Neuronal stem cell (in vitro differentiated cells): Measurements from ENCODE around the gene C1QL4.

Source experiments
- DNase-seq: peaks from one replicate; pipeline ENCODE4 v3.0.0-alpha.2; 2013; ENCODE audit warnings: low spot score
- H2AFZ ChIP-seq: one replicate; pipeline ENCODE4 v1.6.1; 2013; ENCODE audit warnings: mild to moderate bottlenecking, low read length, inconsistent platforms
- H2AK5ac ChIP-seq: 2 replicates; pipeline ENCODE4 v1.6.1; 2013; ENCODE audit warnings: low read depth, mild to moderate bottlenecking, inconsistent platforms, low read length, moderate library complexity, mixed read lengths
- H2BK120ac ChIP-seq: 2 replicates; pipeline ENCODE4 v1.6.1; 2013; ENCODE audit warnings: low read depth, mild to moderate bottlenecking, inconsistent platforms, low read length, moderate library complexity, mixed read lengths
- H2BK12ac ChIP-seq: one replicate; pipeline ENCODE4 v1.6.1; 2013; ENCODE audit warnings: low read length, inconsistent platforms
- H2BK15ac ChIP-seq: 2 replicates; pipeline ENCODE4 v1.6.1; 2013; ENCODE audit warnings: mild to moderate bottlenecking, low read length, inconsistent platforms, mixed read lengths
- H2BK5ac ChIP-seq: one replicate; pipeline ENCODE4 v1.6.1; 2013; ENCODE audit warnings: inconsistent platforms, mild to moderate bottlenecking, low read length, moderate library complexity
- H3K14ac ChIP-seq: one replicate; pipeline ENCODE4 v1.6.1; 2013; ENCODE audit warnings: low read length, inconsistent platforms
- H3K18ac ChIP-seq: 2 replicates; pipeline ENCODE4 v1.6.1; 2013; ENCODE audit warnings: low read length, inconsistent platforms
- H3K23ac ChIP-seq: 2 replicates; pipeline ENCODE4 v1.6.1; 2013; ENCODE audit warnings: low read depth, mild to moderate bottlenecking, mixed read lengths, low read length, inconsistent platforms; ENCODE audit not compliant: poor library complexity
- H3K27ac ChIP-seq: replicated peaks from 3 replicates; pipeline ENCODE4 v1.5.1; 2013; ENCODE audit warnings: low read length, inconsistent platforms
- H3K27me3 ChIP-seq, 3 experiments: 2 replicates each; pipeline ENCODE4 v1.6.1; 2013; ENCODE audit warnings: low read length in 3 of 3, mild to moderate bottlenecking in 2 of 3, inconsistent platforms in 1 of 3, low read depth in 1 of 3, mixed read lengths in 1 of 3, moderate library complexity in 1 of 3; ENCODE audit not compliant: control insufficient read depth in 3 of 3, insufficient read depth in 3 of 3
- H3K36me3 ChIP-seq, 2 donors: replicated peaks in 1 of 2; 2 replicates each; pipeline ENCODE4 v1.6.1; 2013; ENCODE audit warnings: low read length in 2 of 2; ENCODE audit not compliant: control insufficient read depth in 2 of 2, insufficient read depth in 2 of 2
- H3K4ac ChIP-seq: 2 replicates; pipeline ENCODE4 v1.6.1; 2013; ENCODE audit warnings: inconsistent platforms, mild to moderate bottlenecking, low read length, moderate library complexity
- H3K4me1 ChIP-seq, 2 donors: 1 replicate in 1 of 2; 2 replicates in 1 of 2; pipeline ENCODE4 v1.6.1; 2013; ENCODE audit warnings: low read length in 2 of 2, low read depth in 1 of 2; ENCODE audit not compliant: control insufficient read depth in 2 of 2, insufficient read depth in 1 of 2
- H3K4me2 ChIP-seq: one replicate; pipeline ENCODE4 v1.6.1; 2013; ENCODE audit warnings: mild to moderate bottlenecking, low read length, inconsistent platforms; ENCODE audit not compliant: insufficient read depth, poor library complexity, severe bottlenecking
- H3K4me3 ChIP-seq, 2 donors: 2 replicates each; pipeline ENCODE4 v1.5.1; 2013; ENCODE audit warnings: low read length in 2 of 2, mild to moderate bottlenecking in 2 of 2, inconsistent platforms in 1 of 2, moderate library complexity in 1 of 2
- H3K79me1 ChIP-seq: one replicate; pipeline ENCODE4 v1.6.1; 2013; ENCODE audit warnings: low read depth, mild to moderate bottlenecking, inconsistent platforms, low read length, moderate library complexity
- H3K9ac ChIP-seq: one replicate; pipeline ENCODE4 v1.6.1; 2013; ENCODE audit warnings: mild to moderate bottlenecking, low read depth, low read length, inconsistent platforms; ENCODE audit not compliant: poor library complexity
- H3K9me3 ChIP-seq, 2 donors: replicated peaks in 1 of 2; 2 replicates each; pipeline versions ENCODE3 to v1.6.1; 2013; ENCODE audit warnings: low read length in 2 of 2, mild to moderate bottlenecking in 2 of 2, inconsistent platforms in 1 of 2, low read depth in 1 of 2, mixed read lengths in 1 of 2, moderate library complexity in 1 of 2; ENCODE audit not compliant: control insufficient read depth in 2 of 2, insufficient read depth in 1 of 2
- H4K8ac ChIP-seq: one replicate; pipeline ENCODE4 v1.6.1; 2013; ENCODE audit warnings: low read depth, mild to moderate bottlenecking, inconsistent platforms, low read length, moderate library complexity
- H4K91ac ChIP-seq: one replicate; pipeline ENCODE4 v1.6.1; 2013; ENCODE audit warnings: low read length, low read depth, mild to moderate bottlenecking, inconsistent platforms; ENCODE audit not compliant: poor library complexity
- WGBS, 2 donors: extraction: QIAGEN DNeasy Blood & Tissue Kit; methylation state at CpG; one replicate each; pipeline ENCODE4 v1.1.7; 2013; ENCODE audit warnings: missing lambda C conversion rate in 2 of 2, mixed read lengths in 1 of 2; ENCODE audit not compliant: insufficient read length in 2 of 2, insufficient replicate concordance in 1 of 2; ENCODE audit errors: extremely low coverage in 2 of 2; 5-methylcytosine and 5-hydroxymethylcytosine counted together

C1QL4 gene

GRCh38 chr12:49355913-49356312 is 18.9 kb upstream of the C1QL4 start:
- no peaks in the 10 kb centered on the region for H3K27me3 ChIP-seq
- no peak overlapping the region for H3K18ac ChIP-seq
- H3K4ac ChIP-seq = no peak overlapping the region
- no CpG with 5 or more reads among the region's 10 CpGs for WGBS, 2 donors
- no peak overlapping the region for H3K4me2 ChIP-seq
- no peak overlapping the region for H3K9ac ChIP-seq
- H2BK15ac ChIP-seq = no peak overlapping the region
- H3K79me1 ChIP-seq = no peaks in the 10 kb centered on the region
- H4K91ac ChIP-seq = no peak overlapping the region
- H3K23ac ChIP-seq = no peak overlapping the region
- no peak for DNase-seq
- no peaks in the 10 kb centered on the region for H3K4me1 ChIP-seq
- H2AFZ ChIP-seq = no peak overlapping the region
- H3K27ac ChIP-seq = no peak overlapping the region
- H2BK120ac ChIP-seq = no peak overlapping the region
- no peaks in the 10 kb centered on the region for H3K36me3 ChIP-seq
- no peak overlapping the region for H3K4me3 ChIP-seq
- H2BK5ac ChIP-seq = no peak overlapping the region
- no peak overlapping the region for H2BK12ac ChIP-seq
- H3K14ac ChIP-seq = no peak overlapping the region
- no peak overlapping the region for H2AK5ac ChIP-seq
- H4K8ac ChIP-seq = no peak overlapping the region
- no peaks in the 10 kb centered on the region for H3K9me3 ChIP-seq

- Histone ChIP-seq H3K79me1 (no peaks in the 10 kb centered on the region), H3K9me3 (no peaks in the 10 kb centered on the region), H4K8ac (no peak overlapping the region), H4K91ac (no peak overlapping the region), H3K23ac (no peak overlapping the region), H3K4ac (no peak overlapping the region), H2AK5ac (no peak overlapping the region), H3K14ac (no peak overlapping the region), H2BK5ac (no peak overlapping the region), H3K4me1 (peaks cover 5 to 6% of the 10 kb centered on the region in 2 donors), H3K27me3 (peaks cover 0 to 22% (median 21%) of the 10 kb centered on the region in 3 experiments), H3K9ac (no peak overlapping the region), H2BK12ac (no peak overlapping the region), H3K4me2 (no peak overlapping the region), H3K27ac (no peak overlapping the region), H2BK15ac (no peak overlapping the region), H3K4me3 (no peak overlapping the region), H2AFZ (no peak overlapping the region), H2BK120ac (no peak overlapping the region), H3K36me3 (no peaks in the 10 kb centered on the region), H3K18ac (no peak overlapping the region)
- no peak for DNase-seq
- WGBS, 2 donors = no CpG with 5 or more reads among the region's 2 CpGs
Measured at GRCh38 chr12:49352351-49352750, 15.4 kb upstream of the C1QL4 start.

- Histone ChIP-seq H2BK15ac (no peak overlapping the region), H2AFZ (no peak overlapping the region), H2BK120ac (no peak overlapping the region), H2BK12ac (no peak overlapping the region), H2BK5ac (no peak overlapping the region), H3K27ac (no peak overlapping the region), H2AK5ac (no peak overlapping the region), H3K4me2 (no peak overlapping the region), H3K4ac (no peak overlapping the region), H3K23ac (peak overlapping the region; percentile 48), H4K8ac (no peak overlapping the region), H4K91ac (no peak overlapping the region), H3K79me1 (no peaks in the 10 kb centered on the region), H3K14ac (no peak overlapping the region), H3K27me3 (peaks cover 11 to 52% (median 51%) of the 10 kb centered on the region in 3 experiments), H3K36me3 (no peaks in the 10 kb centered on the region), H3K4me3 (no peak overlapping the region), H3K9ac (peak overlapping the region; percentile 34), H3K4me1 (peaks cover 17 to 24% of the 10 kb centered on the region in 2 donors), H3K9me3 (no peaks in the 10 kb centered on the region), H3K18ac (no peak overlapping the region)
- no peak for DNase-seq
- no CpG with 5 or more reads among the region's 11 CpGs for WGBS, 2 donors
Measured at GRCh38 chr12:49349266-49349665, 12.3 kb upstream of the C1QL4 start.

GRCh38 chr12:49348781-49349180 is 11.8 kb upstream of the C1QL4 start:
- Histone ChIP-seq H4K8ac (no peak overlapping the region), H3K14ac (no peak overlapping the region), H3K4ac (no peak overlapping the region), H3K79me1 (no peaks in the 10 kb centered on the region), H3K23ac (no peak overlapping the region), H3K9me3 (no peaks in the 10 kb centered on the region), H3K4me3 (no peak overlapping the region), H2BK15ac (no peak overlapping the region), H3K27me3 (peaks cover 11 to 57% (median 56%) of the 10 kb centered on the region in 3 experiments), H2BK120ac (no peak overlapping the region), H3K36me3 (no peaks in the 10 kb centered on the region), H3K4me2 (no peak overlapping the region), H2BK5ac (no peak overlapping the region), H2BK12ac (no peak overlapping the region), H3K27ac (no peak overlapping the region), H2AK5ac (peak overlapping the region; percentile 64), H3K4me1 (peaks cover 17 to 24% of the 10 kb centered on the region in 2 donors), H3K9ac (peak overlapping the region; percentile 12), H3K18ac (peak overlapping the region; percentile 19), H2AFZ (no peak overlapping the region), H4K91ac (no peak overlapping the region)
- DNase-seq = no peak
- no CpG with 5 or more reads among the region's 5 CpGs for WGBS, 2 donors
